GM19463 (cell line): ENCODE data around the gene GRIN1.

Source experiments
- ATAC-seq: cut with Tn5 transposase; IDR thresholded peaks from one replicate; pipeline ENCODE4 v1.9.1; 2021; ENCODE audit warnings: mild to moderate bottlenecking, moderate library complexity; ENCODE audit not compliant: unreplicated experiment

The GRIN1 gene

GRCh38 chr9:137205126-137206069 lies 66.4 kb downstream of the GRIN1 start, which contains the start of the genes NDOR1 and TMEM203:
Gene NDOR1 (plus strand): TSS chr9:137205700. CDS start chr9:137205778, 78 bp downstream.
Gene TMEM203 (minus strand): TSS chr9:137205648. CDS start chr9:137205414, 234 bp downstream.
- no peak for ATAC-seq

- no peak for ATAC-seq
Observed at GRCh38 chr9:137206602-137207001, 67.6 kb downstream of the GRIN1 start.

- no peak for ATAC-seq
Observed at GRCh38 chr9:137211532-137211931, 72.6 kb downstream of the GRIN1 start.

GRCh38 chr9:137212520-137212919 lies 73.6 kb downstream of the GRIN1 start:
- no peak for ATAC-seq

- no peak for ATAC-seq
Observed at GRCh38 chr9:137213160-137214060, 74.5 kb downstream of the GRIN1 start.

GRCh38 chr9:137214620-137215019 lies 75.7 kb downstream of the GRIN1 start:
- ATAC-seq, result no peak

GRCh38 chr9:137215196-137215986 lies 76.4 kb downstream of the GRIN1 start:
- ATAC-seq, result no peak

- no peak for ATAC-seq
Observed at GRCh38 chr9:137216188-137216965, 77.4 kb downstream of the GRIN1 start.

GRCh38 chr9:137217276-137218211 lies 78.6 kb downstream of the GRIN1 start:
- no peak for ATAC-seq

- ATAC-seq, result no peak
Observed at GRCh38 chr9:137218212-137218753, 79.3 kb downstream of the GRIN1 start.
